ENCODE measurements around the gene CNRIP1.

DNA sequence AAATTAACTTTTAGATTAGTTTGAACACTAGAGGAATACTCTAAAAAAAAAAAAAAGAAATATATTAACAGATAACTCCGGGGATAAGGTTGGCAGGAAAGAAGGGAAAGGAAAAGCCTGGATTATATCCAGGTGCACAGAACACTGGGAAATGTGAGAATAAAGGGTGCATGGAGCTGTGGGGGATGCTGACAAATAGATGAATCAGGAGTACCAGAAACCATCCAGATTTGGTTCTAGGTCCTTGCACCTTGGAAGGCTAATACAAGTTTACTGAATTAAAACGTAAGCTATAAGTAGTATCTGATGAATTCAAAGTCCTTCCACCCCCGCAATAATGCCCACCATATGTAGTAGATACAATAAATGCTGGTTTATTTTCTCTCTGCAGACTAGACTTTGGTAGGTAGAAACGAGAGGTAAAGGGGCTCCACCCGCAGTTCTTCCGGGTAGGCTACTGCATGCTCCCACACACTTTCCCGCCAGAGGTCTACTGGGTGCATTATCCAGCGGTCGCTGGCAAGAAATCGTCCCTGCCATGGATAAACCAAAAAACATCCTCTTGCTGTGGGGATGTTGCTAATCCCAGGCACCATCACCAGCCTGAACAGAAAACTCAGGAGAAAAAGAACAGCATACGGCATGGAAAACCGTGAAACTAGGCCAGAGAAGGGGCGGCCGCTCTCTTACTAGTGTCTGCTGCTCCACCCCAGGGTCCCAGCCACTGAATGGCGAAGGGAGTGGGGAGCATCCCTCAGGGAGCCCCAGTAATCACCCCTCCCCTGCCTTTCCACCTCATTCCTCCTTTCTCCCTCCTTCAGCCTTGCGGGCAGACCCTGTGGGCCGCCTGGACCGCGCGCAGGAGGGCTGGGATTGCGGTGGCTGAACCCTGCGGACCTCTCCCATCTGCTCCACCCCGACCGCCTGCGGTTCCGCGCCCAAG is 1.5 kb downstream of the CNRIP1 start:
- TF ChIP-seq, protein P1, sequence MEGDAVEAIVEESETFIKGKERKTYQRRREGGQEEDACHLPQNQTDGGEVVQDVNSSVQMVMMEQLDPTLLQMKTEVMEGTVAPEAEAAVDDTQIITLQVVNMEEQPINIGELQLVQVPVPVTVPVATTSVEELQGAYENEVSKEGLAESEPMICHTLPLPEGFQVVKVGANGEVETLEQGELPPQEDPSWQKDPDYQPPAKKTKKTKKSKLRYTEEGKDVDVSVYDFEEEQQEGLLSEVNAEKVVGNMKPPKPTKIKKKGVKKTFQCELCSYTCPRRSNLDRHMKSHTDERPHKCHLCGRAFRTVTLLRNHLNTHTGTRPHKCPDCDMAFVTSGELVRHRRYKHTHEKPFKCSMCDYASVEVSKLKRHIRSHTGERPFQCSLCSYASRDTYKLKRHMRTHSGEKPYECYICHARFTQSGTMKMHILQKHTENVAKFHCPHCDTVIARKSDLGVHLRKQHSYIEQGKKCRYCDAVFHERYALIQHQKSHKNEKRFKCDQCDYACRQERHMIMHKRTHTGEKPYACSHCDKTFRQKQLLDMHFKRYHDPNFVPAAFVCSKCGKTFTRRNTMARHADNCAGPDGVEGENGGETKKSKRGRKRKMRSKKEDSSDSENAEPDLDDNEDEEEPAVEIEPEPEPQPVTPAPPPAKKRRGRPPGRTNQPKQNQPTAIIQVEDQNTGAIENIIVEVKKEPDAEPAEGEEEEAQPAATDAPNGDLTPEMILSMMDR (IDR thresholded peaks at IDR 0.05; ENCODE audit: insufficient read depth, low read depth, low read length) = no peak
- TF ChIP-seq EZH2 (IDR thresholded peaks at IDR 0.05; ENCODE audit: insufficient read depth, low read length) = no peak
